HG02759 (cell line): ENCODE data around the gene POU2AF3.
"Not testable (repeated sequence)": the region's sequence is repeated elsewhere in the genome, so short reads cannot be mapped to it uniquely, and the experiment has no call there.

Source experiments
- ATAC-seq: cut with Tn5 transposase; IDR thresholded peaks from one replicate; pipeline ENCODE4 v1.9.1; 2021; ENCODE audit warnings: mild to moderate bottlenecking, moderate library complexity; ENCODE audit not compliant: unreplicated experiment

POU2AF3 gene

DNA sequence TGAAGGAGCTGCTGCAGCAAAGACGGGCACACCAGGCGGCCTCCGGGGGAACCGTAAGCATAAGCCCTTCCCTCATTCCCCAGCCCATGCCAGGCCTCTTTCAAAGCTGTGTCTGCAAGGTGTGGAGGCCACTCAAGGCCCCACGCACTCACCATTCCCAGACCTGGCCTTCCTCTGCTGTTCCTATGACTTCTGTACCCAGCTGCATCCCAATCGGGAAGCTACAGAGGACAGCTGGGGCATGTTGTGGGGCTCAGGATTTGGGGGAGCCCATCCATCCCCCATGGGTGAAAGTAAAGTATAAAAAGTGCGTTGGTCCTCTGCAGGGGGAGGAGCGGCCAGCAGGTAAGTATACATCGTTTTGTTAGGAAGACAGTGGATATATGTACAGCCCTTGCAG is 2.2 kb downstream of the POU2AF3 start:
- no peak for ATAC-seq

DNA sequence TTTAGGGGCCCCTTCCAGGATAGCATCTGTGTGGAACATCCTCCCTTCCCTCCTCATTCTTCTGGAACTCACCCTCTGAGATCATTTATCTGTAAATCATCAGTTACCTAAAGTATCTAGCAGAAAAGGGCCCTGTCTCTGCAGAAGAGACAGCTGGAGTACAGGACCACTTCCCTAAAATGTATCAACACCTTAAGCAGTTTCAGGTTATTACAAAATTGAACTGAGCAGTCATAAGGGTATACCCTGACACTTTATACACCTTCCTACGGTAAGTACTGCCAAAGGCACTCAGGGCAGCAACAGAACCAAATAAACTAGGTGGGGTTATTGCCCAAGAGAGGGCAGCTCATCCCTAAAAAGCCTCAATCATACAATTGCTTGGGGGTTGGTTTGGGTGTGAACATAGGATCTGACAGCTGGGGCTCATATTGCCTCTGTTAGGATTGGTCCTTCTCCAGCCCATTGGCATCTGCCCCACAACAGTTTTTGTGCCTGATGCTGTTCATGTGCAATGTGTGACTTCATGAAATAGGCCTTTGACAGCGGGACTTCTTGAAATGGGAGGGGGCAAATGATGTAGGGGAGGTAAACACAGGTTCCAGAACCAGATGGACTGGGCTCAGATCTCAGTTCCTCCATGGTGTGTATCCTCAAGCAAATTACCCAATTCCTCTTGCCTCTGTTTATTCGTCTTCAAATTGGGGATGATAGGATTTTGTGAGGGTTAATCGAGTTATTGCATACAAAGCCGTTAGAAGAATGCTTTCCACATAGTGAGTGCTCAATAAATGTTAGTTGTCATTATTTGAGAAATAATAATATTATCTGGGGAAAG is 2.9 kb downstream of the POU2AF3 start:
- ATAC-seq = no peak

DNA sequence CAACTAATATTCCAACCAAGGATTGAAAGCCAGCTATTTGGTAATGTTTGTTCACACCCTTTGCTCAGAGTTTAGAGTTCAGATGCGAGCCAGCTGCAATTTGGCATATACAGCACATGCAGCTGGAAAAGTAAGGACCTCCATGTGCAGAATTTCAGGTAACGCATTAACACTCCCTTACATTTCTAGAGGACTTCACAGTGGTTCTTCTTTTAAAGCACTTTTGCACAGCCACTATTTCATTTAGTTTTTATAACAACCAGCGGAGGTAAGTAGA is 3.4 kb downstream of the POU2AF3 start:
- no peak for ATAC-seq

DNA sequence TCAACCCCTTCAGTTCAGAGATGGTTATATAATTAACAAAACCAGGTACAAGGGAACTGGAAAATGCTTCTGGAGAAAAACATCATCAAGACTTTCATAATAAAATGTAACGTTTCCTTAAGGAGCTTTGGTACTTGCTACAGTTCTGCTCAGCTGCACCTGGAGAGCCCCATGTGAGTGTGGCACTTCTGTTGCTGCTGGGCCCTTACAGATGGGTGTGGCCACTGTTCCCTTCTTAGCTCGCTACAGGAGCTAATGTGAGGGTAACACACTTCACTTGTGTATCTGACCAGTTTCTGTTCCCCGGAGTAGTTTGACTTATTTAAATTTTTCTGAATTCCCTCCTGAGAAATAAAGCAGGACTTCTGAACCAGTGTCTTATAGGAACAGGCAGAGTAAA is 4.0 kb downstream of the POU2AF3 start:
- ATAC-seq = no peak

DNA sequence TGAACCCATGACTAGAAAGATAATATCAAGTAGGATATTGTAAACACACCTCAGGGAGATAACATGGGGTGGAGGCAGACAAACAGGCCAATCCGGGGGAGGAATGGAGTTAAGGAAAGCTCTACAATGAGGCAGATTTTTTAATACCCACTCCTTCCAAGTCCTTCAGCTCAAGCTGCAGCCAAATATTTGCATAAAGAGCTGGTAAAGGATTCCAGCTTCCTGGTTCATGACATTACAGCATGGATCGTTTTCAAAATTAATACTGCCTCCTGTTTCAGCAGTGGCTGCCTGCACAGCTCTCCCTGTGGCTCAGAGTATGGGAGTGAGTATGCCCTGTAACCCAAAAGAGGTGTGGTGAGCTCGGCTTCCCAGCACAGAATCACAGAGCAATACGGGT is 5.1 kb downstream of the POU2AF3 start:
- ATAC-seq = no peak

DNA sequence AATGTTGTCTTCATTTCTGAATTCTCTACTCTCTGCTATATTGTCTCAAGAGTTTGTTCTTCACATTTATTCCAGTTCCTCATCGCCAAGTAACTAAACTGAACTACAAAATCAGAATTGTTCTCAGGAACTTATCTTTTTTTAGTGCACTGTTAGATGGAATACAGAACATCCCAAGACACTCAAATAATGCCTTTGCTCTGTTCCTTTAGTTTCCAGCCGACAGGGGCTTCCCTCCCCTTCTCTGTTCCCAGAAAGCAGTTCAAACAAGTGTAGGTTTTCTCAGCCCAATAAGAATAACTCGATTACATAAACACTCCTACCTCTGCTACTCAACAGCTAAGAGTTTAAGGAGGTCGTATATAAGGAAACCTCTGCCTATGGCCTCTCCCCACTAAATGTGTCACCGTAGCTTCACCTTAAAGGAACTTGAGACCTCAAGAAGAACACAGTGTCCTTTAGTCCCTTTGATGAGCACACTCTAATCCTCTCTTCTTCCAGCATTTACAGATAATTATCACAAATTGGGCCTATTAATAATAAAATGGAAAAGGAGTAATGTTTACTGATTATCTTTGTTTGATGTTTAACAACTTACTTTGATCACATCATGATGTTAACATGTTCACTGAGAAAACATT is 6.9 kb downstream of the POU2AF3 start:
- ATAC-seq = no peak

DNA sequence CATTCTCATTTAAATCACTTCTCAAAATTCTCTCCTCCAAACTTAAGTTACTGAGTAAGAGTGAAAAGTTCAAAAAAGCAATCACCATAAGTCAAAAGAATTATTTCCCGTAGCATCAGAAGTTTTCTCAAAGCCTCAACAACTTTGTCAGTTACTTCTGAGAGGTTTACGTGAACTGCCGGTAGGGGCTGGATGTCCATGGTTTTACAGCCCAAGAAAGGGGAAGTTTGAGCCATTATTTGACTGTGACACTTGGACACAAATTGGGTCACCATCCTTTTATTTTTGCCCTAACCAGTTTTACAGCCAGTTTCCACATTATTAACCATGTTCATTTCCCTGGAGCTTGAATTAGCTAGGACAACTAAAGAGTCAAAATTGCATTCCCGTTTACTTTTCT is 7.5 kb downstream of the POU2AF3 start:
- ATAC-seq = no peak

DNA sequence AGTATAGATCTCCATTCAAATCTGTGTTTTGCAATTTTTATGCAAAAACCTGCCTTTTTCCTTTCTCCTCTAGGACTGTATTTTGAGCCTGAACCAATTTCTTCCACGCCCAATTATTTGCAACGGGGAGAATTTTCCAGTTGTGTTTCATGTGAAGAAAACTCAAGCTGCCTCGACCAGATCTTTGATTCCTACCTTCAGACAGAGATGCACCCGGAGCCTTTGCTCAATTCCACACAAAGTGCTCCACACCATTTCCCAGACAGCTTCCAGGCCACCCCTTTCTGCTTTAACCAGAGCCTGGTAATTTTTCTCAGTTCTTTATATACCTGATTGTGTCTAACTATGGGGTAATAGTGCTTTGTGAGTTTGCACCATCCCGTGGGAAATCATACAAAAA is 8.0 kb downstream of the POU2AF3 start:
- no peak for ATAC-seq

DNA sequence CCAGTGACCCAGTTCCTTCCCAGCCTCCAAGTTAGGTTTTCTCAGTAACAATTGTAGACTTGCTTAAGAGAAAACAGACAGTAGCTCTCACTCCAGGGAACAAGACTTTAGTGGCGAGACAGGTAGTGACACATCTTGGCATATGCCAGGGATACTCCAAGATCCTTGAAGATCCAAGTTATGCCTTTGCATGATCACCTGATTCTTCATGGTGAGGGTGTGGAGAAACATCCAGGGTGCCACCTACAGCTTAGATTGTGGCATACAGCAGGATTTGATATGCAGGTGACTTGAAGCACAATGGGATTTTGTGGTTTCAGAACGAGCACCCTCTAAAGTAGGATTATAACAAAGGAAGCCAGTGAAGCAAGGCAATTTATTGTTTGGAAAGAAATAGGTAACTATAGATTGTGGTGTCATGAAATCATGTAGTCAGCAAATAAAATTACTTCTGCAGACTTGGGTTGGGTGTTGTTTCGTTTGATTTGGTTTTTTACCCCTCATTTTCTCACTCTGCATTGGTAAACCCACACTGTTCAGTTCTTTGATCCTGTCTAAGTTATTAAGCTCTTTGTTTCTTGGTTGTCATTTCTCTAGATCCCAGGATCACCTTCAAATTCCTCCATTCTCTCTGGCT is 9.2 kb downstream of the POU2AF3 start:
- no peak for ATAC-seq

DNA sequence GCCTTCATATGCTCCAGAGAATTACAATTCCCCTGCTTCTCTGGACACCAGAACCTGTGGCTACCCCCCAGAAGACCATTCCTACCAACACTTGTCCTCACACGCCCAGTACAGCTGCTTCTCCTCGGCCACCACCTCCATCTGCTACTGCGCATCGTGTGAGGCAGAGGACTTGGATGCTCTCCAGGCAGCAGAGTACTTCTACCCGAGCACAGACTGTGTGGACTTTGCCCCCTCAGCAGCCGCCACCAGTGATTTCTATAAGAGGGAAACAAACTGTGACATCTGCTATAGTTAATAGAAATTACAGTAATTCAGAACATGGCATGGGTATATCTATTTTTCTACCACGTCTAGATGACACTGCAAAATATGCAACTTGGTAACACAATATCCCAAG is 9.8 kb downstream of the POU2AF3 start:
- no peak for ATAC-seq

DNA sequence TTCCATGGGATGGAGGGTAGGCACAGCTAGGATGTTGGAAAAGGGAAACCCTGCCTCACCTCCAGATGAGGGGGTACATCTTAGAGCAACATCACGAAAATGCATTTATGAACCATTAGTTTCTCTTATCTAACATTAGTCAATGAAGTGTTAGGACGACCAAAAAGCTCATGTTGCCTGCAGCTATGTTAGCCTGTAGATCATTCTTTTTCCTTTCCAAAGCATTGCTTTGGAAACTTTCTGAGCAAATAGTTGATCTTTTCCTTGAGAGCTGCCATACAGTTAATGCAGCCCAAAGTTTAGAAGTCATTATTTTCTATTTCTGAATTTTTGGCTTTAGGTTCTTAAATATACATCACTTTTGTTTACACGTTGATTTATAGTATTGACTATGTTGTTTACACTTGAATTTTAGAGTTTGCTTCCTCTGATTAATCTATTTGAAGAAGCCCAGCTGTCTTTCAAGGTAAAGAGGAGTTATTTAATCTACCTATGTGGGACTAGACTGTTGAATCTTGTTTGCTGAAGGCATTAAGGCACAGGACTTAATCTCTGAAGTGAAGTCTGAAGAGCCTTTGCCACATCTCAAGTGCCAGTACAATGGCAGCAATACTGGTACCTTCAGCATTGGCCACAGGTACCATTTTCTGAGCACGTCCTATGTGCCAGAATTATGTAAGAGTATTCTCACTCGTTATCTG is 11.0 kb downstream of the POU2AF3 start:
- ATAC-seq = no peak

DNA sequence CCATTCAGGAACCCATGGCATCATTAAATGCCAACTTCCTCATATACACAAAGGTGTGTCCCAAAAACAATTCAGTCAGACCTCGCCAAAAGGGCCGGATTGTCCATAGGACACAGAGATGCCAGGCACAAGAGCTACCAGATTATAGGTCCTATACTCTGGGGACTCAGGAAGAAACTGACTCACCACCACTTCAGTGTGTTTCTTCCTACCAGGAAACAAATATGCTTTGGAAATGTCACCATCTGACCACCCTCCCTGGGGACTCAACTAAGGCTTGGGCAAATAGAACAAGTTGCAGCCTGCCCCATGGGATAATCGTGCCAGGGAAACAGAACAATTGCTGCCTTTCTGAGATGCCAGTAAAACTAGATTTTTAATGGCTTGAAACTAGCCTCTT is 11.7 kb downstream of the POU2AF3 start:
- no peak for ATAC-seq

DNA sequence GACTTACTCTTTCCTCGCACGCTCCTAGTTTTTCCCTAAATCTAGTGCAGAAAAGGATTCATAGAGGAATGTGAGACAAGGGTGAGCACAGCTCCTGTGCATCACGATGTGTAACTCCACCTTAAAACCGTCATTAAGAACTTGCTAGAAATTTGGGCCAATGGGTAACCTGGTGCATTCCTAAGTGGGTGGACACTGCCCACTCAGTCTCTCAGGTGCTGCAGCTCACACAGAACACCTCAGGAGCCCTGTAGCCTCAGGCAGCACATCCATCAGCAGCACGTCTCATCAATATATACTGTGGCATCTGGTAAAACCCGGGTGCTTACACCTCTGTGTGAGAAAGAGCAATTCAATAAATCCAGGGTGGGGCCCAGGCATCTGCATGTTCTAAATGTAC is 12.4 kb downstream of the POU2AF3 start:
- no peak for ATAC-seq

DNA sequence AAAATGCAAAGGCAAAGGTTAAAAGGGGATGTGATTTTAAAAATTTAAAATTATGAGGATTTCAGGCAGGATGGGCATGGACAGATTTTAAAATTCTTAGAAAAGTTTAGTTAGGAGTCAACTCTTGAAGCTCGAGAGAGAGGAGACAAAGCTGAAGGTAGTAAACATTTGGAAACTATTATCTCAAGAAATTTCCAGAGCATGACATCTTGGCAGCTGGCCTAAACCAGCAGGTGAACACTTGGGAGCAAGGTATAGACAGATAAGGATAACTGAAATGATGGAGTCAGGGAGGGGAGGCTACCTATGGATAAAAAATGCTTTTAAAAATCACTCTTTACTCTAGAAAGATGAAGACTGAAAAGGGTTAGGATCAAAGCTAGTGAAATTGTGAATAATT is 13.7 kb downstream of the POU2AF3 start:
- no peak for ATAC-seq

DNA sequence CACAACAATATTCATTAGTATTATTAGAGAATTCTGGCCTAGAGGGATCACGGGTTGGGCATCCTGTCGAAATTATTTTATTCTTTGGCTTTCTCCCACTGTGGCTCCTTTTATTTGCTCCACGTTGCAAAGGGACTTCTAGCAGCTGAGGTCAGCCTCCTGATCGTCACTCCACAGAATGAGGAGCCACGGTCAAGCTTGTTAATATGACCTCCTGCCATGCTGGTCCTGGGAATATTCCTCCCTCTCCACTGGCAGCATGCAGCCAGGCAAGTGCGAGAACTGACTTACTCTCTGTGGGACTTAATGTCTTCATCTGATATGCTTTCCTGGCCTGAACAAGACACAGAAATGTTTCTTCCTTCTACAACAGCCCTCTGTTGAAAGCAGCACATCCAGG is 20.9 kb downstream of the POU2AF3 start:
- ATAC-seq = no peak

DNA sequence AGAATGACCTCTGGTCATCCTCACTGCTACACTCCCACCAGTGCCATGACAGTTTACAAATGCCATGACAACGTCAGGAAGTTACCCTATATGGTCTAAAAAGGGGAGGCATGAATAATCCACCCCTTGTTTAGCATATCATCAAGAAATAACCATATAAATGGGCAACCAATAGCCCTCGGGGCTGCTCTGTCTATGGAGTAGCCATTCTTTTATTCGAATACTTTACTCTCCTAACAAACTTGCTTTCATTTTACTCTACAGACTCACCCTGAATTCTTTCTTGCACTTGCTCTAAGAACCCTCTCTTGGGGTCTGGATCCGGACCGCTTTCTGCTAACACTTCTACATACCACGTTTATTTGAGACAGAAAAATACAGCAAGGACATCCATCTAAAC is 21.9 kb downstream of the POU2AF3 start:
- ATAC-seq = not testable (repeated sequence)

DNA sequence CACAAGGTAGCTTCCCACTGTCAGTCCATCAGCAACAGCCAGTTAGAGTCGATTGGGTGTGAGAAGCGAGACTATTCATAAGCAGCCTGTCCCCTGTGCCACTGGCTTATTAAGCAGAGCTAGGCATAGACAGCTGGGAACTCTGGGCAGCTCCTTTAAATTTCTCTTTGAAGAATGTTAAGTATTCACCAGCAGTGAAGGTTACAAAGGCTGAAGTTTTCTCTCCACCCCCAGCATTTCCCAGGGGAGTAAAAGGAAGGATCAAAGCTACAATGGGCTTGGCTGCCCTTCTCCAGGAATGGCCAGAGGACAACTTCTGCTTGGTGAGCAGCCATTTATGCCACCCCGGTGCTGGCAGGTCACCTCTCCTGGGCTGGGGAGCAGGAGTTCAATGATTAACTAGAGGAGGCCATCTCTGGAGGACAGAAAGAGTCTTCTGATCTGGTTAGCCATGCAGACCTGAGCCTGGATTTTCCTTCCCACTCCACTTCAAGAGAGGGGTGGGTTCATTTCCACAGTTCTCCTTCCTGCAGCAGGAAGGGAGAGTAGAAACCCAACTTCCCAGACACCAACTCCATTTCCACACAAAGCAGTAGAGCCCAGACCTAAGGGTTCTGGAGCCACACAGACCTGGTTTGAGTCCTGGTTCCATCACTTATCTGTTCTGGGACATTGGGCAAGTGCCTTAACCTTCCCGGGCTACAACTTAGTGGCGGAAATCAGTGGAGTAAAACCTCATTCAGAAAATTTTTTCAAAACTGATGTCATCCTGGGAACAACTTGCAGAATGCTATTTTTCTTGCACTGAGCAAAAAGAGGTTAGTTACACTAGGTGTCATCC is 22.6 kb downstream of the POU2AF3 start:
- no peak for ATAC-seq

DNA sequence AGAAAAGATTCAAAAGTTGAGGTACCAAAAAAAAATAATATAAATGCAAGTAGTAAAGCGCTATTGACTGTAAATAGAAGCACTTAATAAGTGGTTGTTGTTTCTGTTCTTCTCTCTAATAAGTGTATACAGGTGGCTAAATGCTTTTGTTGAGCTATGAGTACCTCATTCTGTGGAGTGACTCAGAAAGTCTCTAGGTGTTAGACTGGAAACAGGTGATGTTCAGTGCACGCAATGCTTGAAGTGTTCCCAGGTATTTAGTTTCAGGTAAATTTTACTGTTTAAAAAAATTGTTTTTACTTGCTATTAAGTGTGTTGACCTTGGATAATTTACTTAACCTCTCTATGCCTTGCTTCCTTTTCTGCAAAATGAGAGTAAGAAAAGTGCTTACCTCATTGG is 24.2 kb downstream of the POU2AF3 start:
- ATAC-seq = no peak

DNA sequence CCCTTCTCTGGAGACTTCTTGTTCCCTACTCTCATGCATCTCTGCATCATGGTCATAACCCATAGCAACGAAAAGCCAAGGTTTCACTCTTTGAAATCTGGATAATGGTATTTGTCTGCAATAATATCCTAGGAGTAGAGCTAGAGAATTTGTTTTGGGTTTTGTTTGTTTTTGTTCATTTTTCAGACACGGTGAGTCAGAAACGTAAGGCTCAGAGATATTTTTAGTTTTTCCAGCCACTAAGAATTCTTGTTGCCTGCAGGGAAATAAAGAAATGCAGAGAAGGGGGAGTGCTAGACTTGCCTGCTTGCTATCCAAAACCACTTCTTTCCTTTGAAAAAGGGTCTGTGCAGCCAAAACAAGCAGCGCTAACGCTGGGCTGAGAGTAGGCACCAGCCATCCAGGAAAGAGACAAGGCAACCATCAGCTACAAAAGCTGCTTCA is 26.0 kb downstream of the POU2AF3 start:
- ATAC-seq = no peak

DNA sequence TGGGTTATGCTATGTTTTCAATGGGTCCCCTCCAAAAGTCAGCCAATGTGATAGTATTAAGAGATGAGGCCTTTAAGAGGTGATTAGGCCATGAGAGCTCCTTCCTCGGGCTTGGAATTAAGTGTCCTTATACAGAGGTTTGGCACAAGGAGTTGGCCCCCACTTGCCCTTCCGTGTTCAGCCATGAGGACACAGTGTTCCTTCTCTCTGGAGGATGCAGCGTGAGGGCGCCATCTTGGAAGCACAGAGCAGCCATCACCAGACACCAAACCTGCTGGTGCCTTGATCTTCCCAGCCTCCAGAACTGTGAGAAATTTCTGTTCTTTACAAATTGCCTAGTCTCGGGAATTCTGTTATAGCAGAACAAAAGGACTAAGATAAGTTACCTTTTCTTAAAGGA is 26.9 kb downstream of the POU2AF3 start:
- no peak for ATAC-seq

DNA sequence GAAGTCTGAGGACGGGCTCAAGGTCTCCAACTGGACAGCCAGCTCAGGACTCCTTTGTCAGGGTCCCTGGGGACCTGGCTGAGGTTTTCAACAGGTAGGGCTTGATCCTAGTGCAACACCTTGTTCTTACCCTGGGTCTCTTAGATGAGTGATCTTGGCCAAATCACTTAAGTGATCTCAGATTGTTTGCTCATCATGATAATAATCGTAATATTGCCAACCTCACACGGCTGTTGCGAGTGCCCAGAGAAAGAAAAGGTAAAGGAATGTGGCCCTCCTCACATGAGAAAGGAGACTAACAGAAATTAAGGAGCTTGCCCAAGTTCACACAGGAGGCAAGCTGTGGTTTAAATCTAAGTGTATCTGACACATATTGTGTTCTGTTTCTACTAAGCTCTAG is 28.5 kb downstream of the POU2AF3 start:
- ATAC-seq = no peak
